Heart right ventricle (tissue), 16 donors: Measurements from ENCODE around the gene TDRKH. TPM values are rescaled to one million over a fixed set of nuclear protein-coding genes. Genes with fewer than 3 reads are reported as not detected.

Experiments
- ATAC-seq, 8 donors: fragments of 200-7000 bp; cut with Tn5 transposase; one replicate each; pipeline ENCODE4 v1.9.1; 2020; ENCODE audit warnings: mild to moderate bottlenecking in 8 of 8, moderate library complexity in 8 of 8, moderate number of reproducible peaks in 1 of 8
- DNase-seq, 2 donors: peaks; one replicate each; pipeline ENCODE4 v3.0.0-alpha.2; 2020
- H3K27ac ChIP-seq, 10 donors: fragments of 200-600 bp; sonication (generic) in 2 of 10; one replicate each; pipeline versions ENCODE4 v1.5.0 to v1.8.0; 2020 to 2022; ENCODE audit warnings: mild to moderate bottlenecking in 3 of 10
- H3K27me3 ChIP-seq, 7 donors: fragments of 200-600 bp; one replicate each; pipeline ENCODE4 v1.8.0; 2021 to 2022; ENCODE audit warnings: mild to moderate bottlenecking in 2 of 7
- H3K36me3 ChIP-seq, 9 donors: fragments of 200-600 bp; sonication (generic) in 1 of 9; one replicate each; pipeline versions ENCODE4 v1.5.0 to v1.8.0; 2020 to 2022; ENCODE audit warnings: mild to moderate bottlenecking in 2 of 9
- H3K4me1 ChIP-seq, 9 donors: fragments of 200-600 bp; sonication (generic) in 1 of 9; one replicate each; pipeline versions ENCODE4 v1.5.0 to v1.8.0; 2020 to 2022; ENCODE audit warnings: mild to moderate bottlenecking in 4 of 9
- H3K4me3 ChIP-seq, 10 donors: fragments of 200-600 bp; sonication (generic) in 2 of 10; one replicate each; pipeline versions ENCODE4 v1.5.0 to v1.8.0; 2020 to 2022; ENCODE audit warnings: mild to moderate bottlenecking in 7 of 10, moderate library complexity in 2 of 10
- H3K9me3 ChIP-seq, 11 donors: fragments of 200-600 bp in 10 of 11; sonication (generic) in 2 of 11; one replicate each; pipeline versions ENCODE4 v1.5.0 to v1.8.0; 2013 to 2022; ENCODE audit warnings: mild to moderate bottlenecking in 2 of 11, control low read depth in 1 of 11, moderate library complexity in 1 of 11
- CTCF ChIP-seq, 9 donors: fragments of 200-600 bp; sonication (generic) in 2 of 9; IDR thresholded peaks; one replicate each; pipeline versions ENCODE4 v1.5.0 to v1.8.0; 2021 to 2022; ENCODE audit warnings: antibody characterized with exemption in 9 of 9, mild to moderate bottlenecking in 5 of 9, moderate library complexity in 1 of 9
- WGBS, 2 donors: extraction: QIAGEN DNeasy Blood & Tissue Kit; methylation state at CpG; one replicate each; pipeline ENCODE4 v1.1.7; 2013; ENCODE audit warnings: inconsistent platforms in 1 of 2; 5-methylcytosine and 5-hydroxymethylcytosine counted together
- intact Hi-C, 10 donors: fragments of 100-400 bp; cut with DNase I; formaldehyde crosslinking; loops; one replicate each; pipeline versions ENCODE4 v1.11.1 to v1.14.2; 2022
- polyA plus RNA-seq, 2 donors: library from polyadenylated mRNA; stranded (reverse); fragments of 200-250 nt; gene quantifications; one replicate each; pipeline ENCODE4 v1.2.3, GENCODE V29; 2013
- total RNA-seq, 10 donors: library from RNA; stranded (reverse); fragmentation: NEBNext Ultra II Directional in 3 of 10; extraction: Animal tissue kit (Norgen Biotek cat#: 25700) in 3 of 10; gene quantifications; one replicate each; pipeline versions ENCODE4 v1.2.1 to v1.2.4, GENCODE V29; 2021 to 2023
- donor health status: Arrhythmogenic right ventricular cardiomyopathy.
- donor health status: ischemic (EF 13 %, LVEDD 7.1; RV severe dilation, severe dysfunction).
- donor health status: healthy with polysubstance abuse.
- donor health status: DM: no; HTN: yes; CAD: no.
- donor health status: DM: no; HTN: no; CAD: no.
- donor health status: ischemic (EF 25% LVEDD 6.9; RV normal size, moderate dysfunction).
- donor health status: ischemic (EF 25% LVEDD 5.7; RV mildly dilated, moderate dysfunction).
- donor health status: healthy.
- donor health status: DM: yes; HTN: yes; CAD: no.
- donor health status: Ischemic cardiomyopathy.
- donor health status: ischemic (EF 35%, LVEDD 5.7; RV mildly dilated, moderate dysfunction).
- donor health status: nonischemic (EF 11% LVEDD 7.7; RV severe dilation, severe dysfunction).
- donor health status: DM: yes; HTN: yes; CAD: no.
- donor health status: PGD.
- donor health status: ischemic (EF 29% LVEDD 5.4; RV normal size, mild dysfunction).
- donor health status: nonischemic (EF 23%, LVEDD 6.1; RV moderate dilation, normal function).

The TDRKH gene
- total and polyA plus RNA-seq, 12 donors, result 3.4 to 7.6 (median 5.0) TPM

GRCh38 chr1:151729157-151729965 is 60.9 kb downstream of the TDRKH start:
- ATAC-seq (no peak), DNase-seq (no peak)
- Histone ChIP-seq H3K27ac (no peak overlapping the region), H3K4me3 (no peak overlapping the region), H3K27me3 (peaks cover 0 to 30% (median 2%) of the 10 kb centered on the region in 7 donors), H3K4me1 (peaks cover 0 to 12% (median 0%) of the 10 kb centered on the region in 9 donors), H3K9me3 (no peaks in the 10 kb centered on the region), H3K36me3 (no peaks in the 10 kb centered on the region)
- TF ChIP-seq CTCF (IDR thresholded peaks at IDR 0.05), result no peak
- 64 to 73% methylated on average over 10 of the region's 10 CpGs for WGBS, 2 donors
- intact Hi-C loops, result loop anchor here in 3 of 10 donors (2.0 to 10.0 kb wide), 3 partner anchors 21 to 115 kb away; partner anchors contain the start of gene SNX27 (in 1 of the 3)

- intact Hi-C loops, result loop anchor here in 3 of 10 donors (2.0 to 10.0 kb wide), 3 partner anchors 20 to 114 kb away; partner anchors contain the start of gene SNX27 (in 1 of the 3)
- TF ChIP-seq CTCF (IDR thresholded peaks at IDR 0.05), result no peak
- Histone ChIP-seq H3K4me1 (peaks cover 0 to 12% (median 0%) of the 10 kb centered on the region in 9 donors), H3K36me3 (no peaks in the 10 kb centered on the region), H3K27ac (peak overlapping the region in 5 of 10 donors; percentile 21 to 60 (median 49)), H3K27me3 (peaks cover 0 to 40% (median 4%) of the 10 kb centered on the region in 7 donors), H3K4me3 (peak overlapping the region in 7 of 10 donors; percentile 13 to 37 (median 31)), H3K9me3 (no peaks in the 10 kb centered on the region)
- DNase-seq (no peak), ATAC-seq (peak; percentile 69 to 92 (median 88))
- 22 to 26% methylated on average over 19 of the region's 19 CpGs for WGBS, 2 donors
Measured at GRCh38 chr1:151728151-151729054, 61.9 kb downstream of the TDRKH start.

GRCh38 chr1:151723726-151724370 is 66.5 kb downstream of the TDRKH start:
- H3K4me3 ChIP-seq, result no peak overlapping the region
- intact Hi-C loops, result loop anchor here in 1 of 10 donors (10.0 kb wide), 1 partner anchor 109 kb away; the partner anchor contains the start of gene SNX27
- 56 to 61% methylated on average over 3 of the region's 3 CpGs for WGBS, 2 donors

More at GRCh38 chr1:151723726-151724370, 66.5 kb downstream of the TDRKH start:
- TF ChIP-seq CTCF (IDR thresholded peaks at IDR 0.05), result no peak
- Histone ChIP-seq H3K27ac (no peak overlapping the region), H3K4me1 (peaks cover 2 to 40% (median 24%) of the 10 kb centered on the region in 9 donors), H3K36me3 (no peaks in the 10 kb centered on the region), H3K9me3 (no peaks in the 10 kb centered on the region), H3K27me3 (peaks cover 0 to 57% (median 4%) of the 10 kb centered on the region in 7 donors)
- no peak for DNase-seq
- ATAC-seq, result no peak

Other genes starting within 250 kb of the TDRKH start
- gene SNX27, start 178.4 kb downstream of the TDRKH start, total RNA-seq, result 10 to 100 TPM; 26.9 to 37.8 (median 33.4) TPM
- 1 to 10 TPM; 6.5 to 7.1 TPM for gene SNX27, start 178.4 kb downstream of the TDRKH start, polyA plus RNA-seq
- not detected for gene CELF3, start 73.7 kb downstream of the TDRKH start, total RNA-seq
- under 1 TPM in 1 of 2 donors, not detected in 1; 0.04 TPM for gene CELF3, start 73.7 kb downstream of the TDRKH start, polyA plus RNA-seq
- 10 to 100 TPM in 2 of 10 donors, 1 to 10 TPM in 8; 3.4 to 11.4 (median 7.1) TPM for gene RIIAD1, start 69.0 kb downstream of the TDRKH start, total RNA-seq
- 1 to 10 TPM in 1 of 2 donors, not detected in 1; 5.5 TPM for gene RIIAD1, start 69.0 kb downstream of the TDRKH start, polyA plus RNA-seq
- gene MRPL9, start 27.0 kb downstream of the TDRKH start, total RNA-seq, result 10 to 100 TPM; 39.9 to 53.4 (median 46.4) TPM
- 10 to 100 TPM; 55.2 to 57.7 TPM for gene MRPL9, start 27.0 kb downstream of the TDRKH start, polyA plus RNA-seq
- gene LINGO4, start 14.9 kb upstream of the TDRKH start, total RNA-seq, result 1 to 10 TPM in 3 of 10 donors, under 1 TPM in 7; 0.17 to 2.7 (median 0.71) TPM
- under 1 TPM; 0.10 to 0.51 TPM for gene LINGO4, start 14.9 kb upstream of the TDRKH start, polyA plus RNA-seq
- gene RORC, start 41.3 kb upstream of the TDRKH start, total RNA-seq, result 10 to 100 TPM in 8 of 10 donors, 1 to 10 TPM in 2; 5.9 to 21.0 (median 15.3) TPM
- gene RORC, start 41.3 kb upstream of the TDRKH start, polyA plus RNA-seq, result 10 to 100 TPM in 1 of 2 donors, 1 to 10 TPM in 1; 4.0 to 12.2 TPM
- gene C2CD4D, start 49.3 kb upstream of the TDRKH start, total RNA-seq, result not detected
- under 1 TPM in 1 of 2 donors, not detected in 1; 0.04 TPM for gene C2CD4D, start 49.3 kb upstream of the TDRKH start, polyA plus RNA-seq
- gene THEM5, start 63.2 kb upstream of the TDRKH start, total RNA-seq, result under 1 TPM in 1 of 10 donors, not detected in 9; 0.25 TPM
- not detected for gene THEM5, start 63.2 kb upstream of the TDRKH start, polyA plus RNA-seq
- gene THEM4, start 119.0 kb upstream of the TDRKH start, total RNA-seq, result 10 to 100 TPM; 14.5 to 18.6 (median 16.2) TPM
- gene THEM4, start 119.0 kb upstream of the TDRKH start, polyA plus RNA-seq, result 10 to 100 TPM; 13.9 to 32.5 TPM
- 100 to 1,000 TPM in 9 of 10 donors, 10 to 100 TPM in 1; 71.3 to 519 (median 235) TPM for gene S100A10, start 203.4 kb upstream of the TDRKH start, total RNA-seq
- 100 to 1,000 TPM; 319 to 412 TPM for gene S100A10, start 203.4 kb upstream of the TDRKH start, polyA plus RNA-seq
- gene S100A11, start 246.5 kb upstream of the TDRKH start, total RNA-seq, result 100 to 1,000 TPM in 2 of 10 donors, 10 to 100 TPM in 8; 41.4 to 215 (median 51.6) TPM
- gene S100A11, start 246.5 kb upstream of the TDRKH start, polyA plus RNA-seq, result 100 to 1,000 TPM; 477 to 593 TPM